ENCODE results near the gene PCDHGC4. TPM values are rescaled to one million over a fixed set of nuclear protein-coding genes. Genes with fewer than 3 reads are reported as not detected.

PCDHGC4 gene
- polyA plus RNA-seq, 1 experiment: 0.46 TPM

DNA sequence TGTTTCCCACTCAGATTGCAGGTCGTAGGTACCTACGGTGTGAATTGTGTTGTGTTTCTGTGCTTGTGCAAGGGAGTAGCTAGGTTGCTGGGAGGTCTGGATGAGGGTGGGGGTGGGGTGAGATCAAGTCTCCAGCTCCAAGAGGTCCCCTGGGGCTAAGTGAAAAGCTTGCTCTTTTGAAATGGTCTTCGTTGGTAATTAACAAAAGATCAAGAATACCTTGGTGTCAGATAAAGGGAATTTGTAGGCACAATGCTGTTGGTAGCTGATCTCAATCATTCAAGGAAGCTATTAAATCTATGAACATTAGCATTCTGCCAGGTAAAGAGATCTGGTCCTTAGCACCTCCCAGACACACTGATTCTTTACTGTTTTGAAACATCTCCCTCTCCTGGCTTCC, 928 bp upstream of the PCDHGC4 start:
- DNase-seq (ENCODE audit: low read depth, low spot score): no peak
- H3K4me3 ChIP-seq (ENCODE audit: low read depth, low read length): no peak overlapping the region
- ChIA-PET POLR2A (interaction anchor here (0.8 kb wide), 1 partner anchor 9 kb away, joined by 3 read pairs; the partner anchor contains the start of gene PCDHGC3), CTCF (interaction anchor here (1.0 to 1.4 kb wide), 5 partner anchors 28 to 83 kb away, joined by 3 to 7 read pairs (median 6); no protein-coding TSS in a partner anchor)
- peaks cover 16% of the 10 kb centered on the region for H3K9me3 ChIP-seq (ENCODE audit: control insufficient read depth, insufficient read depth, low read length)
- H3K27ac ChIP-seq (ENCODE audit: low read depth, low read length): no peak overlapping the region
- no peaks in the 10 kb centered on the region for H3K27me3 ChIP-seq (ENCODE audit: control insufficient read depth, insufficient read depth, low read length)
- TF ChIP-seq, protein P1, sequence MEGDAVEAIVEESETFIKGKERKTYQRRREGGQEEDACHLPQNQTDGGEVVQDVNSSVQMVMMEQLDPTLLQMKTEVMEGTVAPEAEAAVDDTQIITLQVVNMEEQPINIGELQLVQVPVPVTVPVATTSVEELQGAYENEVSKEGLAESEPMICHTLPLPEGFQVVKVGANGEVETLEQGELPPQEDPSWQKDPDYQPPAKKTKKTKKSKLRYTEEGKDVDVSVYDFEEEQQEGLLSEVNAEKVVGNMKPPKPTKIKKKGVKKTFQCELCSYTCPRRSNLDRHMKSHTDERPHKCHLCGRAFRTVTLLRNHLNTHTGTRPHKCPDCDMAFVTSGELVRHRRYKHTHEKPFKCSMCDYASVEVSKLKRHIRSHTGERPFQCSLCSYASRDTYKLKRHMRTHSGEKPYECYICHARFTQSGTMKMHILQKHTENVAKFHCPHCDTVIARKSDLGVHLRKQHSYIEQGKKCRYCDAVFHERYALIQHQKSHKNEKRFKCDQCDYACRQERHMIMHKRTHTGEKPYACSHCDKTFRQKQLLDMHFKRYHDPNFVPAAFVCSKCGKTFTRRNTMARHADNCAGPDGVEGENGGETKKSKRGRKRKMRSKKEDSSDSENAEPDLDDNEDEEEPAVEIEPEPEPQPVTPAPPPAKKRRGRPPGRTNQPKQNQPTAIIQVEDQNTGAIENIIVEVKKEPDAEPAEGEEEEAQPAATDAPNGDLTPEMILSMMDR (IDR thresholded peaks at IDR 0.05; ENCODE audit: low read depth, low read length): no peak

DNA sequence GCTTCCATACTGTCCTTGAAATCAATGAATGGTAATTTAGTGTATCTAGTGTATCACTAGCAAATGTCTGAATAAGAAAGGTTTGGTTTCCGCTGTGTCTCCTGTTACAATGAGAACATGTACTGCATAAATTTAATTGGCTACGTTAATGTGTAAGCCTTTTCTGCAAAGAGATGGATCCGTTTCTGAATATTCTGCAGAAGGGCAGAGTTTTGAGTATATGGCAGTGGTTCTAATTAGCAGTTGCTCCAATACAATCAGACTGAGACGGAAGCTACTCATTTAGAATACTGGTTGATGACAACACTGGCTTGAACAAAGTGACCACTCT, 555 bp upstream of the PCDHGC4 start:
- CTCF ChIA-PET: interaction anchor here (1.0 to 1.4 kb wide), 5 partner anchors 28 to 83 kb away, joined by 3 to 7 read pairs (median 6); no protein-coding TSS in a partner anchor

DNA sequence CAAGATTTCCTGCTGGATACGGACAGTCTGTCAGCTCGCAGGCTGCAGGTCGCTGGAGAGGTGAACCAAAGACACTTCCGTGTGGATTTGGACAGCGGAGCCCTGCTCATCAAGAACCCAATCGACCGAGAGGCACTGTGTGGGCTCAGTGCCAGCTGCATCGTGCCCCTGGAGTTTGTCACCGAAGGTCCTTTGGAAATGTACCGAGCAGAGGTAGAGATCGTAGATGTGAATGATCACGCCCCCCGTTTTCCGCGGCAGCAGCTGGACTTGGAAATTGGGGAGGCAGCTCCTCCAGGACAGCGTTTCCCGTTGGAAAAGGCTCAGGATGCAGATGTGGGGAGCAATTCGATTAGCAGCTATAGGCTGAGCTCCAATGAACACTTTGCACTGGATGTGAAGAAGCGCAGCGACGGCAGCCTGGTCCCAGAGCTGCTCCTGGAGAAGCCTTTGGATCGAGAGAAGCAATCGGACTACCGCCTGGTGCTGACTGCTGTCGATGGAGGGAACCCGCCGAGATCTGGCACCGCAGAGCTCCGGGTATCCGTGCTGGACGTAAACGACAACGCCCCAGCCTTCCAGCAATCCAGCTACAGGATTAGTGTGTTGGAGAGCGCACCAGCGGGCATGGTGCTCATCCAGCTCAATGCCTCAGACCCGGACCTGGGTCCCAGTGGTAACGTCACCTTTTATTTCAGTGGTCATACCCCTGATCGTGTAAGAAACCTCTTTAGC, 658 bp downstream of the PCDHGC4 start:
- ChIA-PET POLR2A (interaction anchor here (1.0 kb wide), 1 partner anchor 9 kb away, joined by 3 read pairs; no protein-coding TSS in a partner anchor), CTCF (interaction anchor here (0.8 to 2.0 kb wide), 3 partner anchors 27 to 72 kb away, joined by 4 to 7 read pairs (median 4); no protein-coding TSS in a partner anchor)
- Histone ChIP-seq H3K27me3 (ENCODE audit: control insufficient read depth, insufficient read depth, low read length) (no peaks in the 10 kb centered on the region), H3K4me3 (ENCODE audit: low read depth, low read length) (no peak overlapping the region), H3K27ac (ENCODE audit: low read depth, low read length) (no peak overlapping the region), H3K9me3 (ENCODE audit: control insufficient read depth, insufficient read depth, low read length) (peaks cover 16% of the 10 kb centered on the region)
- TF ChIP-seq, protein P1 (IDR thresholded peaks at IDR 0.05; ENCODE audit: low read depth, low read length): no peak
- DNase-seq (ENCODE audit: low read depth, low spot score): no peak

More for the DNA sequence above, 555 bp upstream of the PCDHGC4 start:
- H3K27me3 ChIP-seq (ENCODE audit: control insufficient read depth, insufficient read depth, low read length): no peaks in the 10 kb centered on the region
- DNase-seq (ENCODE audit: low read depth, low spot score): no peak
- H3K9me3 ChIP-seq (ENCODE audit: control insufficient read depth, insufficient read depth, low read length): peaks cover 16% of the 10 kb centered on the region
- H3K27ac ChIP-seq (ENCODE audit: low read depth, low read length): no peak overlapping the region
- POLR2A ChIA-PET: interaction anchor here (0.8 kb wide), 1 partner anchor 9 kb away, joined by 3 read pairs; the partner anchor contains the start of gene PCDHGC3
- H3K4me3 ChIP-seq (ENCODE audit: low read depth, low read length): no peak overlapping the region
- TF ChIP-seq, protein P1 (IDR thresholded peaks at IDR 0.05; ENCODE audit: low read depth, low read length): no peak

DNA sequence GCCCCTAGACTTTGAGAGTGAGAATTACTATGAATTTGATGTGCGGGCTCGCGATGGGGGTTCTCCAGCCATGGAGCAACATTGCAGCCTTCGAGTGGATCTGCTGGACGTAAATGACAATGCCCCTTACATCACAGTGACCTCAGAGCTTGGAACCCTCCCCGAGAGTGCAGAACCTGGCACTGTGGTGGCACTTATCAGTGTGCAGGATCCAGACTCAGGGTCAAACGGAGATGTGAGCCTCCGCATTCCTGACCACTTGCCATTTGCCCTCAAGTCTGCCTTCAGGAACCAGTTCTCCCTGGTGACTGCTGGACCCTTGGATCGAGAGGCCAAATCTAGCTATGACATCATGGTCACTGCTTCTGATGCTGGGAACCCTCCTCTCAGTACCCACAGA, 1.3 kb downstream of the PCDHGC4 start:
- Histone ChIP-seq H3K27ac (ENCODE audit: low read depth, low read length) (no peak overlapping the region), H3K27me3 (ENCODE audit: control insufficient read depth, insufficient read depth, low read length) (no peaks in the 10 kb centered on the region), H3K4me3 (ENCODE audit: low read depth, low read length) (no peak overlapping the region), H3K9me3 (ENCODE audit: control insufficient read depth, insufficient read depth, low read length) (peaks cover 16% of the 10 kb centered on the region)
- TF ChIP-seq, protein P1 (IDR thresholded peaks at IDR 0.05; ENCODE audit: low read depth, low read length): no peak
- ChIA-PET CTCF (interaction anchor here (0.8 to 2.0 kb wide), 4 partner anchors 26 to 72 kb away, joined by 3 to 7 read pairs (median 4); partner anchors contain the start of gene PCDHGB7), POLR2A (interaction anchor here (1.0 kb wide), 1 partner anchor 10 kb away, joined by 3 read pairs; no protein-coding TSS in a partner anchor)
- DNase-seq (ENCODE audit: low read depth, low spot score): no peak

DNA sequence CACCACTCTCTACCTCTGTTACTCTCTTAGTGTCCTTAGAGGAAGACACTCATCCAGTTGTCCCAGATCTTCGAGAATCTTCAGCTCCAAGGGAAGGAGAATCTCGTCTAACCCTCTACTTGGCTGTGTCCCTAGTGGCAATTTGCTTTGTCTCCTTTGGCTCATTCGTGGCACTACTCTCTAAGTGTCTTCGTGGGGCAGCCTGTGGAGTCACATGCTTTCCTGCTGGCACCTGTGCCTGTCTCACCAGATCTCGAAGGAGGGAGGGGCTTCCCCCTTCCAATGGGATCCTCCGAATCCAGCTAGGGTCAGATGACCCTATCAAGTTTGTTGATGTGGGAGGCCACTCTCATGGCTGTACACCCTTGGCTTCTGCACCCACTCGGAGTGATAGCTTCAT, 2.3 kb downstream of the PCDHGC4 start:
- TF ChIP-seq, protein P1 (IDR thresholded peaks at IDR 0.05; ENCODE audit: low read depth, low read length): no peak
- no peak overlapping the region for H3K4me3 ChIP-seq (ENCODE audit: low read depth, low read length)
- no peak for DNase-seq (ENCODE audit: low read depth, low spot score)
- H3K27me3 ChIP-seq (ENCODE audit: control insufficient read depth, insufficient read depth, low read length): no peaks in the 10 kb centered on the region
- POLR2A ChIA-PET: no interaction called here
- CTCF ChIA-PET: interaction anchor here (0.6 to 2.0 kb wide), 5 partner anchors 19 to 682 kb away, joined by 3 to 7 read pairs (median 4); partner anchors contain the start of genes PCDHGB7 and TAF7
- no peak overlapping the region for H3K27ac ChIP-seq (ENCODE audit: low read depth, low read length)
- peaks cover 25% of the 10 kb centered on the region for H3K9me3 ChIP-seq (ENCODE audit: control insufficient read depth, insufficient read depth, low read length)
